ENCODE results near the gene ERC2.
"Not testable (repeated sequence)": the region's sequence is repeated elsewhere in the genome, so short reads cannot be mapped to it uniquely, and the experiment has no call there.

The ERC2 gene

DNA sequence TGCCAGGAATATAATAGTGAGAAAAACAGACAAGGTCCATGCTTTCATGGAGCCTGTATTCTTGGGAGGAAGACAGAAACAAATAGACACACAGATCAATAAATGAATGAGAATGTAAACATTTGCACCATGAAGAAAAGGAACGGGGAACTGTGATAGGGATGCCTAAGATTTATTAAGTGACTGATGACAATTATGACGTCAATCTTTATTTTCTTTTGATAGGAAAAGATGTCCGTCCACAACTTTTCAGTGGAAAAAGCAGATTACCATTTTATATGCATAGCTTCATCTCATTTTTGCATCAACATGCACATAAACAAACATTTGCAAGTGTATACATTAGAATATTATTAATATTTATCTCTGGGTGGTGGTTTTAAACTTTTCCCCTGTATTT is 953.3 kb downstream of the ERC2 start:
- DNase-seq (ENCODE audit: insufficient read length, low spot score) (no peak), FAIRE-seq (no peak)
- TF ChIP-seq TAF1 (IDR thresholded peaks at IDR 0.05; ENCODE audit: low read depth, low read length) (no peak), POU2F2 (IDR thresholded peaks at IDR 0.05; ENCODE audit: low read depth, low read length) (no peak), PAX5 (IDR thresholded peaks at IDR 0.05; ENCODE audit: insufficient read depth, low read length, severe bottlenecking) (no peak), SPI1 (IDR thresholded peaks at IDR 0.05; ENCODE audit: low read depth, low read length) (no peak), POLR2AphosphoS5 (IDR thresholded peaks at IDR 0.05; ENCODE audit: low read depth, low read length) (no peak), POLR2A (IDR thresholded peaks at IDR 0.05; ENCODE audit: low read depth, low read length) (no peak)

- TF ChIP-seq POLR2AphosphoS5 (IDR thresholded peaks at IDR 0.05; ENCODE audit: low read depth, low read length): no peak
- no peak for TF ChIP-seq POLR2A (IDR thresholded peaks at IDR 0.05; ENCODE audit: low read depth, low read length)
- no peak for TF ChIP-seq SPI1 (IDR thresholded peaks at IDR 0.05; ENCODE audit: low read depth, low read length)
- no peak for TF ChIP-seq PAX5 (IDR thresholded peaks at IDR 0.05; ENCODE audit: insufficient read depth, low read length, severe bottlenecking)
- TF ChIP-seq TAF1 (IDR thresholded peaks at IDR 0.05; ENCODE audit: low read depth, low read length): no peak
- TF ChIP-seq POU2F2 (IDR thresholded peaks at IDR 0.05; ENCODE audit: low read depth, low read length): no peak
- DNase-seq (ENCODE audit: insufficient read length, low spot score): no peak
- no peak for FAIRE-seq
These were observed 955.5 kb downstream of the ERC2 start for GRCh38 chr3:55512571-55513343.

- FAIRE-seq (no peak), DNase-seq (ENCODE audit: insufficient read length, low spot score) (no peak)
- no peak for TF ChIP-seq PAX5 (IDR thresholded peaks at IDR 0.05; ENCODE audit: insufficient read depth, low read length, severe bottlenecking)
- no peak for TF ChIP-seq SPI1 (IDR thresholded peaks at IDR 0.05; ENCODE audit: low read depth, low read length)
- TF ChIP-seq TAF1 (IDR thresholded peaks at IDR 0.05; ENCODE audit: low read depth, low read length): no peak
- no peak for TF ChIP-seq POLR2AphosphoS5 (IDR thresholded peaks at IDR 0.05; ENCODE audit: low read depth, low read length)
- no peak for TF ChIP-seq POU2F2 (IDR thresholded peaks at IDR 0.05; ENCODE audit: low read depth, low read length)
- TF ChIP-seq POLR2A (IDR thresholded peaks at IDR 0.05; ENCODE audit: low read depth, low read length): no peak
These were observed 956.2 kb downstream of the ERC2 start for GRCh38 chr3:55511895-55512570.

DNA sequence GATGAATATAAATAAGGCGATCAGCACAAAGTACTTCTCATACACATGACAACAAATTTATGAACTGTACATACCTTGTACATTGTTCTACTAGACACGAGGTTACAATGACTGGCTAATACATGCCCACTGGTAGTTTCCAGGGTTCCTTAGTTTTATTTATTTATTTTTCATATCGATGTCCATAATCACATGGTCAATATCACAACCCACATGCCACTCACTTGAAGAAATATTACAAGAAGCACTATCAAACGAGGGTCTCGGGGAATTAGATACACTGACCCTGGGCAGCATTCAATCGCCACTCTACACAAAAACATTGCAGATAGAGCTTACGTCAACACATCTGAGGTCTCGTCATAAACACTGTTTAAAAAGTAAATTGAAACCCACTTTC is 959.9 kb downstream of the ERC2 start:
- no peak for TF ChIP-seq SPI1 (IDR thresholded peaks at IDR 0.05; ENCODE audit: low read depth, low read length)
- no peak for TF ChIP-seq POU2F2 (IDR thresholded peaks at IDR 0.05; ENCODE audit: low read depth, low read length)
- no peak for TF ChIP-seq POLR2AphosphoS5 (IDR thresholded peaks at IDR 0.05; ENCODE audit: low read depth, low read length)
- TF ChIP-seq PAX5 (IDR thresholded peaks at IDR 0.05; ENCODE audit: insufficient read depth, low read length, severe bottlenecking): no peak
- no peak for TF ChIP-seq POLR2A (IDR thresholded peaks at IDR 0.05; ENCODE audit: low read depth, low read length)
- TF ChIP-seq TAF1 (IDR thresholded peaks at IDR 0.05; ENCODE audit: low read depth, low read length): no peak
- DNase-seq (ENCODE audit: insufficient read length, low spot score) (no peak), FAIRE-seq (no peak)

DNA sequence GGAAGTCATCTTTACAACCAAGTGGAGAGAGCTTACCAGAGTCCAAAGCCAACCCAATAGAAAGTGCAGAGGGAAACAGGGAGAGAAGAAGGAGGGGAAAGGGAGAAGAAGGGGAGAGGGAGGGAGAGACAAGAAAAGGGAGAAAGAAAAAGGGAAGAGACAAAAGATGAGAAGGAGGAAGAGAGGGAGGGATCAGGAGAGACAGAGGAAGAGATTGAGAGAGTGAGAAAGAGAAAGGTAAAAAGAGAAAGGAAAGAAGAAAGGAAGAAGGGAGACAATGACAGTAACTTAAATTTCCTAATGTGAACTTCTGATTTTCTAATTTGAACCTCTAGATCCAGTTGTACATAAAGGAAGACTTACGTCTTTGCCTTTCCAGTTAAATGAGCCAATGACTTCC is 960.5 kb downstream of the ERC2 start:
- DNase-seq (ENCODE audit: insufficient read length, low spot score) (no peak), FAIRE-seq (no peak)
- no peak for TF ChIP-seq POLR2AphosphoS5 (IDR thresholded peaks at IDR 0.05; ENCODE audit: low read depth, low read length)
- TF ChIP-seq POU2F2 (IDR thresholded peaks at IDR 0.05; ENCODE audit: low read depth, low read length): no peak
- no peak for TF ChIP-seq SPI1 (IDR thresholded peaks at IDR 0.05; ENCODE audit: low read depth, low read length)
- no peak for TF ChIP-seq TAF1 (IDR thresholded peaks at IDR 0.05; ENCODE audit: low read depth, low read length)
- no peak for TF ChIP-seq POLR2A (IDR thresholded peaks at IDR 0.05; ENCODE audit: low read depth, low read length)
- TF ChIP-seq PAX5 (IDR thresholded peaks at IDR 0.05; ENCODE audit: insufficient read depth, low read length, severe bottlenecking): no peak

- no peak for DNase-seq (ENCODE audit: insufficient read length, low spot score)
- TF ChIP-seq PAX5 (IDR thresholded peaks at IDR 0.05; ENCODE audit: insufficient read depth, low read length, severe bottlenecking) (no peak), POLR2AphosphoS5 (IDR thresholded peaks at IDR 0.05; ENCODE audit: low read depth, low read length) (no peak), TAF1 (IDR thresholded peaks at IDR 0.05; ENCODE audit: low read depth, low read length) (no peak), SPI1 (IDR thresholded peaks at IDR 0.05; ENCODE audit: low read depth, low read length) (no peak), POLR2A (IDR thresholded peaks at IDR 0.05; ENCODE audit: low read depth, low read length) (no peak), POU2F2 (IDR thresholded peaks at IDR 0.05; ENCODE audit: low read depth, low read length) (no peak)
- no peak for FAIRE-seq
These were observed 962.5 kb downstream of the ERC2 start for GRCh38 chr3:55505776-55506175.

- not testable (repeated sequence) for DNase-seq (ENCODE audit: insufficient read length, low spot score); FAIRE-seq
These were observed 963.2 kb downstream of the ERC2 start for GRCh38 chr3:55505102-55505501.

- TF ChIP-seq POLR2AphosphoS5 (IDR thresholded peaks at IDR 0.05; ENCODE audit: low read depth, low read length) (no peak), POLR2A (IDR thresholded peaks at IDR 0.05; ENCODE audit: low read depth, low read length) (no peak), PAX5 (IDR thresholded peaks at IDR 0.05; ENCODE audit: insufficient read depth, low read length, severe bottlenecking) (no peak), POU2F2 (IDR thresholded peaks at IDR 0.05; ENCODE audit: low read depth, low read length) (no peak), SPI1 (IDR thresholded peaks at IDR 0.05; ENCODE audit: low read depth, low read length) (no peak), TAF1 (IDR thresholded peaks at IDR 0.05; ENCODE audit: low read depth, low read length) (no peak)
- FAIRE-seq: no peak
- no peak for DNase-seq (ENCODE audit: insufficient read length, low spot score)
These were observed 966.4 kb downstream of the ERC2 start for GRCh38 chr3:55501905-55502304.

GRCh38 chr3:55500555-55501330 is 967.5 kb downstream of the ERC2 start:
- no peak for TF ChIP-seq PAX5 (IDR thresholded peaks at IDR 0.05; ENCODE audit: insufficient read depth, low read length, severe bottlenecking)
- TF ChIP-seq SPI1 (IDR thresholded peaks at IDR 0.05; ENCODE audit: low read depth, low read length): no peak
- no peak for TF ChIP-seq TAF1 (IDR thresholded peaks at IDR 0.05; ENCODE audit: low read depth, low read length)
- TF ChIP-seq POLR2AphosphoS5 (IDR thresholded peaks at IDR 0.05; ENCODE audit: low read depth, low read length): no peak
- TF ChIP-seq POU2F2 (IDR thresholded peaks at IDR 0.05; ENCODE audit: low read depth, low read length): no peak
- no peak for TF ChIP-seq POLR2A (IDR thresholded peaks at IDR 0.05; ENCODE audit: low read depth, low read length)
- DNase-seq (ENCODE audit: insufficient read length, low spot score): no peak
- no peak for FAIRE-seq
